GM12865 (cell line): ENCODE data around the gene PSMB10.

ENCODE experiments used
- DNase-seq: peaks from one replicate; pipeline ENCODE4 v3.0.0; 2010; ENCODE audit warnings: low read depth
- H3K4me3 ChIP-seq: 2 replicates; pipeline ENCODE4 v1.5.1; 2011; ENCODE audit warnings: mild to moderate bottlenecking, low read depth, low read length, control low read depth
- TF ChIP-seq, protein P1 (sequence below): IDR thresholded peaks from 2 replicates; pipeline ENCODE4 v1.5.1; 2011; ENCODE audit warnings: low read length, control low read depth, low read depth, inconsistent platforms; ENCODE audit not compliant: insufficient read depth; ENCODE audit errors: missing control alignments

The PSMB10 gene

GRCh38 chr16:67944690-67945391 is 8.2 kb upstream of the PSMB10 start:
- DNase-seq, result no peak
- TF ChIP-seq, protein P1, sequence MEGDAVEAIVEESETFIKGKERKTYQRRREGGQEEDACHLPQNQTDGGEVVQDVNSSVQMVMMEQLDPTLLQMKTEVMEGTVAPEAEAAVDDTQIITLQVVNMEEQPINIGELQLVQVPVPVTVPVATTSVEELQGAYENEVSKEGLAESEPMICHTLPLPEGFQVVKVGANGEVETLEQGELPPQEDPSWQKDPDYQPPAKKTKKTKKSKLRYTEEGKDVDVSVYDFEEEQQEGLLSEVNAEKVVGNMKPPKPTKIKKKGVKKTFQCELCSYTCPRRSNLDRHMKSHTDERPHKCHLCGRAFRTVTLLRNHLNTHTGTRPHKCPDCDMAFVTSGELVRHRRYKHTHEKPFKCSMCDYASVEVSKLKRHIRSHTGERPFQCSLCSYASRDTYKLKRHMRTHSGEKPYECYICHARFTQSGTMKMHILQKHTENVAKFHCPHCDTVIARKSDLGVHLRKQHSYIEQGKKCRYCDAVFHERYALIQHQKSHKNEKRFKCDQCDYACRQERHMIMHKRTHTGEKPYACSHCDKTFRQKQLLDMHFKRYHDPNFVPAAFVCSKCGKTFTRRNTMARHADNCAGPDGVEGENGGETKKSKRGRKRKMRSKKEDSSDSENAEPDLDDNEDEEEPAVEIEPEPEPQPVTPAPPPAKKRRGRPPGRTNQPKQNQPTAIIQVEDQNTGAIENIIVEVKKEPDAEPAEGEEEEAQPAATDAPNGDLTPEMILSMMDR, result no peak
- no peak overlapping the region for H3K4me3 ChIP-seq

GRCh38 chr16:67943619-67944504 is 7.2 kb upstream of the PSMB10 start, which contains the start of gene LCAT:
Gene LCAT, minus strand, starts transcription at chr16:67944120. Its CDS starts 19 bp downstream, at chr16:67944101.
- TF ChIP-seq, protein P1, result no peak
- DNase-seq, result no peak
- no peak within 1 kb of the TSS for H3K4me3 ChIP-seq

- TF ChIP-seq, protein P1, result no peak
- no peak overlapping the region for H3K4me3 ChIP-seq
- no peak for DNase-seq
Measured at GRCh38 chr16:67943256-67943618, 6.6 kb upstream of the PSMB10 start.

- H3K4me3 ChIP-seq, result no peak overlapping the region
- DNase-seq, result no peak
- TF ChIP-seq, protein P1, result no peak
Measured at GRCh38 chr16:67942510-67943255, 6.0 kb upstream of the PSMB10 start.

GRCh38 chr16:67942200-67942509 is 5.5 kb upstream of the PSMB10 start:
- TF ChIP-seq, protein P1, result peak; percentile 81
- H3K4me3 ChIP-seq, result no peak overlapping the region
- peak; percentile 67 for DNase-seq

- no peak for DNase-seq
- no peak overlapping the region for H3K4me3 ChIP-seq
- TF ChIP-seq, protein P1, result no peak
Measured at GRCh38 chr16:67941469-67942199, 5.0 kb upstream of the PSMB10 start.
